A673 (cell line): ENCODE measurements around the gene TGFBR3L.

ENCODE experiments used
- CTCF ChIP-seq: fragments of 300-800, 200-600 bp; sonication (generic); conservative IDR thresholded peaks from 2 replicates; pipeline ENCODE4 v1.5.1; 2017; ENCODE audit warnings: low read depth, mild to moderate bottlenecking, antibody characterized with exemption, low read length, moderate library complexity, mixed read lengths
- EZH2 ChIP-seq: fragments of 200-600 bp; sonication (generic); IDR thresholded peaks from 2 replicates; pipeline ENCODE4 v1.6.1; 2017; ENCODE audit warnings: borderline replicate concordance, low read depth, mild to moderate bottlenecking, mixed read lengths, antibody characterized with exemption, low read length; ENCODE audit not compliant: poor library complexity, severe bottlenecking

DNA sequence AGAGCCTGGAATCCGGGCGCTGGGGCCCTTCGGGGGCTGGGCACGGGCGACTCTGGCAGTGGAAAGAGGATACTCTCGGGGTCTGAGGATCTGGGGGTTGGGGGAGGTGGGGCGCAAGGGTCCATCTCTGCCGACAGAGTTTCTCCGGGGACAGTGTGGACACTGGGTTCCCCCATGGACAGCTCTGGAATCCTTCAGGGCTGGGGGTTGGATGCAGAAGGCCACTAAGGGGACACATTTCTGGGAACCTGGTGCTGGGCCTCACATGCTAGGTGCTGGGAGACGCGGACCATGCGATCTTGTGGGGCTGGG lies 2.3 kb downstream of the TGFBR3L start:
- TF ChIP-seq CTCF = no peak
- no peak for TF ChIP-seq EZH2
